ENCODE measurements around the gene RPS6KA5. TPM values are rescaled to one million over a fixed set of nuclear protein-coding genes. Genes with fewer than 3 reads are reported as not detected.
"Not testable (repeated sequence)": the region's sequence is repeated elsewhere in the genome, so short reads cannot be mapped to it uniquely, and the experiment has no call there.

The RPS6KA5 gene
- total RNA-seq, 1 experiment from 2014 or later: 8.8 TPM

DNA sequence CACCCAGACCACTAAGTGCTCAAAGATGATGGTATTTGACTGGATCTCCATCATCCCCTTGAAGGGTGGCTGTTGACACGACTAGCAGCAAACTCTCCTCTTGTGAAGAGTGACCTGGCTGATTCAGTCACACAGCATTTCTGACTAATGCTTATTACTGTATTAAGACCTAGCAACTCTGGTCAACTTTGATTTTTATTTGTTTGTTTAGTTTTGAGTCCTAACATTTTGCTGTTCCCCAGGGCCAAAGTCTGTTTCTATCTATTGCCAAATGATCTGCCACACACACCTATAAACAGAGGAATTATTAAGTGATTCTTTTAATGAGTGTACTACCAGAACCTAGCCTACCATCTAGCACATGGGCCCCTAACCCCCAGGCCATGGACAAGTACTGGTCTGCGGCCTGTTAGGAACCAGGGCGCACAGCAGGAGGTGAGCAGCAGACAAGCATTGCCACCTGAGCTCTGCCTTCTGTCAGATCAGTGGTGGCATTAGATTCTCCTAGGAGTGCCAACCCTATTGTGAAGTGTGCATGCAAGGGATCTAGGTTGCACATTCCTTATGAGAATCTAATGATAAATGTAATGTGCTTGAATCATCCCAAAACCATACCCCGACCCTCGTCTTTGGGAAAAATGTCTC lies 120.0 kb downstream of the RPS6KA5 start:
- DNase-seq (ENCODE audit: low spot score): no peak

DNA sequence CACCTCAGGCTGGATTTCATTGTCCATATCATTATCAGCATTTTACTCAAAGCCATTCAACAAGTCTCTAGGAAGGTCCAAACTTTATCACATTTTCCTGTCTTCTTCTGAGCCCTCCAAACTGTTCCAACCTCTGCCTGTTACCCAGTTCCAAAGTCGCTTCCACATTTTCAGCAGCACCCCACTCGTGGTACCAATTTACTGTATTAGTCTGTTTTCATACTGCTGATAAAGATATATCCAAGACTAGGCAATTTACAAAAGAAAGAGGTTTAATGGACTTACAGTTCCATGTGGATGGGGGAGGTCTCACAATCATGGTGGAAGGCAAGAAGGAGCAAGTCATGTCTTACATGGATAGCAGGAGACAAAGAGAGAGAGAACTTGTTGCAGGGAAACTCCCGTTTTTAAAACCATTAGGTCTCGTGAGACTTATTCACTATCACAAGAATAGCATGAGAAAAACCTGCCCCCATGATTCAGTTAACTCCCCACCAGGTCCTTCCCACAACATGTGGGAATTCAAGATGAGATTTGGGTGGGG lies 121.1 kb downstream of the RPS6KA5 start:
- DNase-seq (ENCODE audit: low spot score): not testable (repeated sequence)

- no peak for DNase-seq (ENCODE audit: low spot score)
Measured at GRCh38 chr14:90938615-90939014, 121.8 kb downstream of the RPS6KA5 start.

DNA sequence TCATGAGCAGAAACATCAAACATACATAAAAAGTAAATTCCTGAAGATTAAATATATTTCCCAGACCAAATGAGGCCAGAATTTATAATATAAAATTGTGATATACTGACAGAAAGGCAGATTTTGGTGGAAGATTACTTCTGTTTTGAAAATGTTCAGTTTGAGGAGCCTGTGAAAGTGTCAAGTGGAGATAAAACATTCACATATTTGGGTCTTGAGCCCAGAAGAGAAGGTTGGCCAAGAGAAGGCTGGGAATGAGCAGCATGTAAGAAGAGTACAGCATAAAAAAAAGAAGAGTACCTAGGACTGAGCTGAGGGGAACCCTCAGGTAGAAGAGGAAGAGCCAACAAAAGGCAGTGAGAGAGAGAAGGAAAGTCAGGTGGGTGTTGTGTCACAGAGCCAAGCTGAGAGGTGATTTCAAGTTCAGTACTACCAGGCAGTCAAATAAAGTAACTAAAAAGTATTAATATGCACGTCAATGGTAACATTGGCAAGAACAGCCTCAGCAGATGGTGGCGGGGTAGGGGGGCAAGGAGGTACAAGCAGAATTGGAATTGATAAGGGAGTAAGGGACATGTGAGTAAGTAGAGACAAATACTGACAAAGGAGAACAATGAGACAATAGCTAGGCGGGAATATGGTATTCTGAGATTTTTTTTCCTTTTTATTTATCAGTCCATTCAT lies 123.5 kb downstream of the RPS6KA5 start:
- no peak for DNase-seq (ENCODE audit: low spot score)

GRCh38 chr14:90924621-90925340 lies 135.7 kb downstream of the RPS6KA5 start:
- no peak for DNase-seq (ENCODE audit: low spot score)

DNA sequence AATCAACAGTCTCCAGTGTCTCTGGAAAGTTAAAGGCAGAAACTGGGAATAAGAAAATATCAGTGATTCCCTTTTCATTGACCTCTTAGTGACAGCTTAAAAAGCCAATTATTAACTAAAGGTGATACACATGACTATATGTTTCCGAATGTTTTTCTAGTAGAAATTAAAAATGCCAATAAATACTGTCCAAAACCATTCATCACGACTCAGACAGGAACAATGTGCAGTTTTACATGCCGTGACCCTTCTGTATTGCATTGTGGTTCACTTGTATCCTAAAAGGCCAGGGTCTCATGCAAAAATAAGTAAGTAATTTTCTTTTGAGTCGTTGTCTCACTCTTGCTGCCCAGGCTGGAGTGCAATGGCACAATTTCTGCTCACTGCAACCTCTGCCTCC lies 138.3 kb downstream of the RPS6KA5 start:
- DNase-seq (ENCODE audit: low spot score): no peak

DNA sequence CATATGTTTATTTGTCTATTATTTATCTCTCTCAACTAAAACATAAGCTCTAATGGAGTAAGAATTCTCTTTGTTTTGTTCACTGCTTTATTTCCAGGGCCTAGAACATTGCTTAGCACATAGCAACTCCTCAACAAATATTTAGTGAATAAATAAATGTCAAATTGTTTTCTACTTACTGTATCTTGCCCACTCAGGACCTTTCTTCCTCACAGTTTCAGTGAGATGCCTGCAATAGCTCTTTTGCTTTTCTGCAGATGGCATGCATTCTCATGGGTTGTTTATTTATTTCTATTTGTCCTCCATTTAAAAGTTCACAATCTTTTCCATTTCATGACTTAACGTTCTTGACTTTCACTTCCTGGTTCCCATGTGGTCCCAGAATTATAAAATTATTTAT lies 149.3 kb downstream of the RPS6KA5 start:
- DNase-seq (ENCODE audit: low spot score): no peak

GRCh38 chr14:90907178-90907577 lies 153.3 kb downstream of the RPS6KA5 start:
- no peak for DNase-seq (ENCODE audit: low spot score)

DNA sequence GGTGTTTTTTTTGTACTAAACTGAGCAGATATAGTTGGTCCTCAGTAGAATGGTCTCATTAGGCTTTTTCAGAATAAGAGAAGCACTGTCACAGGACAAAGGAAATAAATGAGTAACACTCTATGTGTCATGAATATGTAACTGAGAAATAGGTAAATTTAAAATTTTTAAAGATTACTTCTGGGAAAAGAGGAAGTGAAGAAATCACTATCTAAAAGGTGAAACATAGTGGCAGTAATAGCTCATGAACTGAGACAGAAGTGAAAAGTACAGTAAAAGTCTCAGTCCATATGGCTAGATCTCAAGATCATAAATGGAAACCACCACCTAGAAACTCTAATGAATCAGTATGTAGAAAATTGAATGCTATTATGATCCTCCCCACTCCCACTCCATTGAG lies 154.9 kb downstream of the RPS6KA5 start:
- no peak for DNase-seq (ENCODE audit: low spot score)

DNA sequence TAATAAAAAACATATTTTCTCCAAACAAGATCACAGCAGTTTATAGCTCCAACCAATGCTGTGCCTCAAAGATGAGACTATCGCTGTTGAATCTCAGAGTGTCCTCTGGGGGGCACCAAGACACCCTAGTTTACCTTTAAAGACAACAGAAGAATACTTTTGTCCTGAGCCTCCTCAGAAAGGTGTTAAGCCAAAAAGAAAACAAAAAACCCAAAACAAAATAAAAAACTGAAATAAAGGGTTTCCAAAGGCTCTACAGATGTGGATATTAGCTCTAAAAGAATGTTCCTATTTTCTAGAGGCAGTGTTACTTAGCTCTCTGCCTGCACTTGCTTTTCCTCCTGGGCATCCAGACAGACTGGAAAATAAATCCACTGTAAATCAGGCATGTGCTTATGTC lies 157.3 kb downstream of the RPS6KA5 start:
- peak; percentile 72 for DNase-seq (ENCODE audit: low spot score)

- no peak for DNase-seq (ENCODE audit: low spot score)
Measured at GRCh38 chr14:90900476-90901083, 159.9 kb downstream of the RPS6KA5 start.

DNA sequence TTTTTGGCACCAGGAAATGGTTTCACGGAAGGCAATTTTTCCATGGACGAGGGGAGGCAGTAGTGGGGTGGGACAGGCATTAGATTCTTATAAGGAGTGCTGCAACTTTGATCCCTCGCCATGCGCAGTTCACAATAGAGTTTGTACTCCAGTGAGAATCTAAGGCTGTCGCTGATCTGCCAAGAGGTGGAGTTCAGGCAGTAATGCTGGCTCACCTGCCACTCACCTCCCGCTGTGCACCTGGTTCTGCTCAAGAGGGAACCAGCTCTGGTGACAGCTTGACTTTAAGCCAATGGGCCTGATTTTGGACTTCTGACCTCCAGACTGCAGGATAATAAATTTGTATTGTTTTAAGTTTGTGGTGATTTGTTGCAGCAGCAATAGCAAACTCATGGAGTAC lies 163.4 kb downstream of the RPS6KA5 start:
- no peak for DNase-seq (ENCODE audit: low spot score)

- no peak for DNase-seq (ENCODE audit: low spot score)
Measured at GRCh38 chr14:90894241-90894640, 166.2 kb downstream of the RPS6KA5 start.

- DNase-seq (ENCODE audit: low spot score): no peak
Measured at GRCh38 chr14:90893510-90893909, 166.9 kb downstream of the RPS6KA5 start.

DNA sequence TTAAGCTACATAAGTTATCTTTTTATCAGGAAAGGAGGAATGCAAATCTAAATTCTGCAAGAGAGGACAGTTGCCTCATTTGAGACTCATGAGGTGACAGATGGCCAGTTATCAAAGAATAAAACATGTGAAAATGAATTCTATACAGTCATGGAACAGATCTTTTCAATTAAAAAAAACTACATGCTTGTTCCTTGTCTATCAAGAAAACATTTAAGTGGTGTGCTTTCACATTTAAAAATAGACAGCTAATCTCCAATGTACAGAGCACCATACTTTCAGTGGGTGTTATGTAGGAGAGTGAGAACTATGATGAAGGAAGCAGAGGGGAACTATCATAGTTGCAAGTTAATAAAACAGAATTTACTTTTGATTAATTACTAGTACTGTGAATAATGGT lies 167.5 kb downstream of the RPS6KA5 start:
- DNase-seq (ENCODE audit: low spot score): no peak

- DNase-seq (ENCODE audit: low spot score): no peak
Measured at GRCh38 chr14:90891326-90891725, 169.1 kb downstream of the RPS6KA5 start.

DNA sequence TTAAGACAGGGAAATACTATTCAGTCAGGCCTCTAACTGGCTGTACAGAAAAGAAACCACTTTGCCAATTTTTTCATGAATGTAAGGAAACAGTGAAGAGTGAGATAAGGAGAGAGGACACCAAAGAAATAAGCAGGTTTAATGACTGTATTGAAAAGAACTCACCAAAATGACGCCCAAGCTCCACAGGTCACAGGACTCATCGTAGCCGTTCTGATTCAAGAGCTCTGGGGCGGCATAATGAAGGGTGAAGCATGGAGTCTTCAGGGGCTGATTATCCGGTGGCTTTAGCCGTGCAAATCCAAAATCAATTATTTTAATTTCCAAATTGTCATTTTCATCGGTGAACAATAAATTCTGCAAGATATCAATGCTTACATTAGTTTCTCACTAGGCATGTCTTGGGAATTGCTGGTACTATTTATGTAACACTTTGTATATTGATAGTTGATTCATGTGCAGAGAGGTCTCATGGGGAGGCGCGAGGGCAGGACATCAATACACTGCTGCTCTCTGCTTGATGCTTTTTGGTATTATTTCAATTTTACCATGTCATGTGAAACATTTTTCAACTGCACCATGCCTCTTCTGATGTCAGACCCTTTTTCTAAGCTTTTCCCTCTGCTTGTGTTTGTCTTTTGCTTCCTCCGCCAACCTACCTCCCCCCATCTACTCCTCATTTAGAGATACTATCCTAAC lies 170.0 kb downstream of the RPS6KA5 start:
- DNase-seq (ENCODE audit: low spot score): no peak

DNA sequence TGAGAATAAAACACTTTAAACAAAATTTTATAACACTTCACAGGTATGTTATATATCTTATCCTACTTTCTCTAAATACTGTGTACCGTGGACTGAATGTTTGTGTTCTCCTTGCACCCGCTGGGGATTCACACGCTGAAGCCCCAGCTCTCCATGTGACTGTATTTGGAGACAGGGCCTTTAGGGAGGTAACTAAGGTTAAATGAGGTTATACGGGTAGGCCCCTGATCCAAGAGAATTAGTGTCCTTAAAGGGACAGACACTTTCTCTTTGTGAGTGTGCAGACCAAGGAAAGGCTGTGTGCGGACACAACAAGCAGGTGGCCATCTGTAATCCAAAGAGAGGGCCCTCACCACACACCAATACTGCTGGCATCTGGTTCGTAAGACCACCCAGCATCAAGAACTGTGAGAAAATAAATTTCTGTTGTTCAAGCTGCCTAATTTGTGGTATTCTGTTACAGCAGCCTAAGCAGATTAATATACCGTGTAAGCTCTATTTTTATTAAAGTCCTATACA lies 174.1 kb downstream of the RPS6KA5 start:
- DNase-seq (ENCODE audit: low spot score): no peak

DNA sequence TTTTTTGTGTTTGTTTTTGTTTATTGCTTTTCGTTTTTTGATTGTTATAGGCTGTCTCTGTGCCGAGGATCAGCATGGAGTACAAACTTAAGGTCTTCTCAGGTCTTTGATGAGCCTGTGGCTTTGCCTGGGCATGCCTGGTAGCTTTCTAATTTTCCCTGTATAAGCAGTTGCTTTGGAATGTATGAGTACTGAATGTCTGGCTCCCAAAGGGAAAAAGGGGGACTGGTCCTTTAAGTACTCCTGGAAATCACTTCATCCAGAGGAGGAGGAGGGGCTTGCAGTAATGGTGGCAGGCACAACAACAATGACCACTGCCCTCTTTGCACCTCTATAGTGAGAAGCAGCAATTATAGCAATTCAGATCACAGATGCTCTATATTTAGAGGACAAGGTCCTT lies 176.7 kb downstream of the RPS6KA5 start:
- DNase-seq (ENCODE audit: low spot score): no peak

GRCh38 chr14:90883197-90883596 lies 177.2 kb downstream of the RPS6KA5 start:
- DNase-seq (ENCODE audit: low spot score): no peak

DNA sequence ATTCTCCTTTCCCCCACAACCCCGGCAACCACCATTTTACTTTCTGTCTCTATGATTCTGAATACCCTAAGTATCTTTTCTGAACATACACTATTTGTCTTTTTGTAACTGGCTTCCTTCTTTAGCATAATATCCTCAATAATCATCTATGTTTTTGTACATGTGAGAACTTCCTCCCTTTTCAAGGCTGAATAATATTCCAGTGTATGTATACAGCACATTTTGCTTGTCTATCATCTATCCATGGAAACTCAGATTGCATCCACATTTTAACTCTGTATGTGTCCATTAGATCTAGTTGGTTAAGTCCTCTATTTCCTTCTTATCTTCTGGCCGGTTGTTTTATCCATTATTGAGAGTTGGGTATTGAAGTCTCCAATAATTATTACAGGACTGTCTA lies 180.2 kb downstream of the RPS6KA5 start:
- no peak for DNase-seq (ENCODE audit: low spot score)

Measured in A172 (cell line).